Colonic mucosa (tissue), 4 donors: ENCODE measurements around the gene IL1RN. TPM values are rescaled to one million over a fixed set of nuclear protein-coding genes. Genes with fewer than 3 reads are reported as not detected.
A peak's percentile ranks its signal among the peaks of the same experiment; 100 is the strongest.

Experiments
- DNase-seq: peaks from one replicate; pipeline ENCODE4 v3.0.0-alpha.2; 2020
- H3K27ac ChIP-seq: fragments of 200-600 bp; one replicate; pipeline ENCODE4 v1.8.0; 2021
- H3K27me3 ChIP-seq: fragments of 200-600 bp; one replicate; pipeline ENCODE4 v1.8.0; 2021
- H3K36me3 ChIP-seq: fragments of 200-600 bp; one replicate; pipeline ENCODE4 v1.8.0; 2021
- H3K4me1 ChIP-seq: fragments of 200-600 bp; one replicate; pipeline ENCODE4 v1.8.0; 2021; ENCODE audit warnings: mild to moderate bottlenecking
- H3K4me3 ChIP-seq: fragments of 200-600 bp; one replicate; pipeline ENCODE4 v1.8.0; 2021
- H3K9ac ChIP-seq, 2 donors: one replicate each; pipeline ENCODE4 v1.7.0; 2013; ENCODE audit warnings: control low read depth in 2 of 2, low read depth in 2 of 2, low read length in 2 of 2
- H3K9me3 ChIP-seq: fragments of 200-600 bp; one replicate; pipeline ENCODE4 v1.8.0; 2021
- CTCF ChIP-seq: fragments of 200-600 bp; IDR thresholded peaks from one replicate; pipeline ENCODE4 v1.8.0; 2022; ENCODE audit warnings: antibody characterized with exemption, mild to moderate bottlenecking
- intact Hi-C: fragments of 100-400 bp; cut with DNase I; formaldehyde crosslinking; loops from one replicate; pipeline ENCODE4 v1.14.1; 2022
- total RNA-seq, 2 donors: library from RNA; stranded (reverse); fragmentation: NEBNext Ultra II Directional in 1 of 2; extraction: Animal tissue kit (Norgen Biotek cat#: 25700) in 1 of 2; gene quantifications; one replicate each; pipeline ENCODE4 v1.2.1, GENCODE V29; 2021
- donor health status: healthy.
- donor health status: DM: no; HTN: no; CAD: no.
- donor health status: DM: no; HTN: no; CAD: no.

Gene IL1RN
- total RNA-seq, 2 donors from 2014 or later = 1.5 to 6.0 TPM

- peak overlapping the region; percentile 27 for H3K4me3 ChIP-seq
- TF ChIP-seq CTCF = no peak
- no peaks in the 10 kb centered on the region for H3K9me3 ChIP-seq
- no peak for DNase-seq
- no peaks in the 10 kb centered on the region for H3K4me1 ChIP-seq
- intact Hi-C loops = no loop called here
- no peaks in the 10 kb centered on the region for H3K36me3 ChIP-seq
- H3K9ac ChIP-seq = peak overlapping the region; percentile 50 to 59
- H3K27me3 ChIP-seq = no peaks in the 10 kb centered on the region
- peak overlapping the region; percentile 47 for H3K27ac ChIP-seq
Measured at GRCh38 chr2:113175042-113175628, 47.7 kb downstream of the IL1RN start.

- intact Hi-C loops = no loop called here
- no peaks in the 10 kb centered on the region for H3K27me3 ChIP-seq
- no peak for DNase-seq
- no peaks in the 10 kb centered on the region for H3K9me3 ChIP-seq
- peak overlapping the region in 1 of 2 donors; percentile 12 for H3K9ac ChIP-seq
- peak overlapping the region; percentile 27 for H3K4me3 ChIP-seq
- no peak for TF ChIP-seq CTCF
- no peaks in the 10 kb centered on the region for H3K36me3 ChIP-seq
- peak overlapping the region; percentile 8 for H3K27ac ChIP-seq
- no peaks in the 10 kb centered on the region for H3K4me1 ChIP-seq
Measured at GRCh38 chr2:113175736-113176695, 48.6 kb downstream of the IL1RN start.

- Histone ChIP-seq H3K27me3 (no peaks in the 10 kb centered on the region), H3K9me3 (no peaks in the 10 kb centered on the region), H3K9ac (no peak overlapping the region), H3K4me3 (no peak overlapping the region), H3K27ac (no peak overlapping the region), H3K4me1 (no peaks in the 10 kb centered on the region), H3K36me3 (no peaks in the 10 kb centered on the region)
- intact Hi-C loops = no loop called here
- DNase-seq = no peak
- no peak for TF ChIP-seq CTCF
Measured at GRCh38 chr2:113176696-113177355, 49.4 kb downstream of the IL1RN start.

- no peaks in the 10 kb centered on the region for H3K9me3 ChIP-seq
- no peaks in the 10 kb centered on the region for H3K4me1 ChIP-seq
- no peak overlapping the region for H3K27ac ChIP-seq
- TF ChIP-seq CTCF = no peak
- no peak for DNase-seq
- intact Hi-C loops = no loop called here
- H3K27me3 ChIP-seq = no peaks in the 10 kb centered on the region
- no peak overlapping the region for H3K4me3 ChIP-seq
- no peak overlapping the region for H3K9ac ChIP-seq
- no peaks in the 10 kb centered on the region for H3K36me3 ChIP-seq
Measured at GRCh38 chr2:113178069-113178746, 50.8 kb downstream of the IL1RN start.

GRCh38 chr2:113178891-113179290 lies 51.5 kb downstream of the IL1RN start:
- H3K9me3 ChIP-seq = no peaks in the 10 kb centered on the region
- DNase-seq = no peak
- intact Hi-C loops = no loop called here
- H3K27me3 ChIP-seq = no peaks in the 10 kb centered on the region
- no peak overlapping the region for H3K9ac ChIP-seq
- no peaks in the 10 kb centered on the region for H3K4me1 ChIP-seq
- no peak overlapping the region for H3K4me3 ChIP-seq
- no peak for TF ChIP-seq CTCF
- no peak overlapping the region for H3K27ac ChIP-seq
- no peaks in the 10 kb centered on the region for H3K36me3 ChIP-seq
